ENCODE data around the gene ZNF385B.

DNA sequence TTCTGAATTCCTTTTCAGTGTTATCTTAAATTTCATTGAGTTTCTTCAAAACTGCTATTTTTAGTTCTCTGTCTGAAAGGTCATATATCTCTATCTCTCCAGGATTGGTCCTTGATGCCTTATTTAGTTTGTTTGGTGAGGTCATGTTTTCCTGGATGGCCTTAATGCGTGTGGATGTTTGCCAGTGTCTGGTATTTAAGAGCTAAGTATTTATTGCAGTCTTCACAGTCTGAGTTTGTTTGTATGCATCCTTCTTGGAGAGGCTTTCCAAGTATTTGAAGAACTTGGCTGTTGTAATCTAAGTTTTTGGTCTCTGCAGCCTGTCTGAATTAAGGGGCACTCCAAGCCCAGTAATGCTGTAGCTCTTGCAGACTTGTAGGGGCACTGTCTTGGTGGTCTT is 249.3 kb downstream of the ZNF385B start:
- TF ChIP-seq, protein P1, sequence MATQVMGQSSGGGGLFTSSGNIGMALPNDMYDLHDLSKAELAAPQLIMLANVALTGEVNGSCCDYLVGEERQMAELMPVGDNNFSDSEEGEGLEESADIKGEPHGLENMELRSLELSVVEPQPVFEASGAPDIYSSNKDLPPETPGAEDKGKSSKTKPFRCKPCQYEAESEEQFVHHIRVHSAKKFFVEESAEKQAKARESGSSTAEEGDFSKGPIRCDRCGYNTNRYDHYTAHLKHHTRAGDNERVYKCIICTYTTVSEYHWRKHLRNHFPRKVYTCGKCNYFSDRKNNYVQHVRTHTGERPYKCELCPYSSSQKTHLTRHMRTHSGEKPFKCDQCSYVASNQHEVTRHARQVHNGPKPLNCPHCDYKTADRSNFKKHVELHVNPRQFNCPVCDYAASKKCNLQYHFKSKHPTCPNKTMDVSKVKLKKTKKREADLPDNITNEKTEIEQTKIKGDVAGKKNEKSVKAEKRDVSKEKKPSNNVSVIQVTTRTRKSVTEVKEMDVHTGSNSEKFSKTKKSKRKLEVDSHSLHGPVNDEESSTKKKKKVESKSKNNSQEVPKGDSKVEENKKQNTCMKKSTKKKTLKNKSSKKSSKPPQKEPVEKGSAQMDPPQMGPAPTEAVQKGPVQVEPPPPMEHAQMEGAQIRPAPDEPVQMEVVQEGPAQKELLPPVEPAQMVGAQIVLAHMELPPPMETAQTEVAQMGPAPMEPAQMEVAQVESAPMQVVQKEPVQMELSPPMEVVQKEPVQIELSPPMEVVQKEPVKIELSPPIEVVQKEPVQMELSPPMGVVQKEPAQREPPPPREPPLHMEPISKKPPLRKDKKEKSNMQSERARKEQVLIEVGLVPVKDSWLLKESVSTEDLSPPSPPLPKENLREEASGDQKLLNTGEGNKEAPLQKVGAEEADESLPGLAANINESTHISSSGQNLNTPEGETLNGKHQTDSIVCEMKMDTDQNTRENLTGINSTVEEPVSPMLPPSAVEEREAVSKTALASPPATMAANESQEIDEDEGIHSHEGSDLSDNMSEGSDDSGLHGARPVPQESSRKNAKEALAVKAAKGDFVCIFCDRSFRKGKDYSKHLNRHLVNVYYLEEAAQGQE (IDR thresholded peaks at IDR 0.05; ENCODE audit: low read depth), result no peak
- TF ChIP-seq EP300 (IDR thresholded peaks at IDR 0.05; ENCODE audit: borderline replicate concordance) (no peak), RAD21 (IDR thresholded peaks at IDR 0.05; ENCODE audit: low read depth) (no peak), EGR1 (IDR thresholded peaks at IDR 0.05) (no peak), TCF12 (IDR thresholded peaks at IDR 0.05; ENCODE audit: low read depth) (no peak), CEBPB (IDR thresholded peaks at IDR 0.05) (no peak), YY1 (IDR thresholded peaks at IDR 0.05; ENCODE audit: low read depth) (no peak), MAX (IDR thresholded peaks at IDR 0.05) (no peak), ZBTB7A (IDR thresholded peaks at IDR 0.05; ENCODE audit: low read depth) (no peak)

Measured in Ishikawa (cell line).